HG03196 (cell line): ENCODE results near the gene HMSD.
A peak's percentile ranks its signal among the peaks of the same experiment; 100 is the strongest.
"Not testable (repeated sequence)": the region's sequence is repeated elsewhere in the genome, so short reads cannot be mapped to it uniquely, and the experiment has no call there.

Source experiments
- ATAC-seq: cut with Tn5 transposase; IDR thresholded peaks from one replicate; pipeline ENCODE4 v1.9.1; 2021; ENCODE audit not compliant: unreplicated experiment

The HMSD gene

GRCh38 chr18:63949068-63949737 is at the start of gene HMSD:
TSS of gene HMSD (plus strand) at chr18:63949301. CDS start at chr18:63953456, 4,155 bp downstream.
- peak; percentile 90 for ATAC-seq

GRCh38 chr18:63903851-63904570 is 45.1 kb upstream of the HMSD start:
- no peak for ATAC-seq

DNA sequence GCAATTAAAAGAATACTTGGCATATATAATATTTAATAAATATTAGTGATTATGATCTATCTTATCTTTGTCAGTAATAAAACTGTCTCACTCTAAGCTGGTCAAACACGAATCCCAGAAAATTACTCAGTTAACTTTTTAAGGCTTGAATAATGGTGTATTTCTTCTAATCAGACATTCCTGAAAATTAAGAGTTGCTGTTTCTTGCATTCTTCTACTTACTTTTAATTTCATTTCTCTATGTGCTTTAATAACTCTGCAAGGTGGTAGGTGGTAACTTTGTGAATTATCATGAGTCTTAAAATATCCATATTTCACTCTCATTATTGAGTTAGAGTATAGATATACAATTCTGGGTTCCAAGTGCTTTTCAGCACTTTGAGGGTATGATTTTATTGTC is 44.4 kb upstream of the HMSD start:
- ATAC-seq, result no peak

DNA sequence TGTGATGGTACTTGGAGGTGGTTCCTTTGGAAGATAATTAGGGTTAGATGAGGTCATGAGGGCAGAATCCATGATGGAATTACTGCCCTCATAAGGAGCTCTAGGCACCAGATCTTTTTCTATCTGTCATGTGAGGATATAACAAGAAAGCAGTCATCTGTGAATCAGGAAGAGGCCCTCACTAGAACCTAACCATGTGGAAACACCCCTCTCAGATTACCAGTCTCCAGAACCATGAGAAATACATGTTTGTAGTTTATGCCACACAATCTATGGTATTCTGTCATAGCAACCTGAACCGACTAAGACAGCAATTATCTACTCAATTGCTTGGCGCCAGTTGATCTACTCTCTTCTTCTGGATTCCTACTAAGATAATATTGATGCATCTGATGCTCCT is 43.7 kb upstream of the HMSD start:
- no peak for ATAC-seq

- ATAC-seq, result no peak
Measured at GRCh38 chr18:63906056-63906455, 43.0 kb upstream of the HMSD start.

DNA sequence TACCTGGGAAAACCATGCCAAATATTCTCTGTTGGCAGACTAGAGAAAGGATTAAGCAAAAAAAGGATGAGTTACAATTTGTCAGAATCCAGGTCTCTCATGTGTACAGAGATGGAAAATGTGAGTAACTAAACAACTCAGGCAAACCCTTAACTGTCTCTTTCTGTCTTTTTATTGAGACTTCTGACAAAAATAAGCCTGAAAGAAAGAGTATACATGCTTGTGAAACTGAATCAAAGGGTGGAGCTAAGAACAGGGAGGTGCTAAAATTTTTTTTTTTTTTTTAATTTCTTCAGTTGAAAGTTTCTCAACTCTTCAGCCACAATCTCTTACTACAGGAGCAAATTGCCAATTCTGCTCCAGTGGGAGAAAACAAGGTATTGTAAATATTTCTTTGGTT is 41.4 kb upstream of the HMSD start, which contains the start of gene SERPINB10:
SERPINB10 (plus strand) TSS at position 295 of the 400 bp plus-strand sequence. CDS start 7,553 bp downstream, outside the sequence.
- peak; percentile 54 for ATAC-seq

DNA sequence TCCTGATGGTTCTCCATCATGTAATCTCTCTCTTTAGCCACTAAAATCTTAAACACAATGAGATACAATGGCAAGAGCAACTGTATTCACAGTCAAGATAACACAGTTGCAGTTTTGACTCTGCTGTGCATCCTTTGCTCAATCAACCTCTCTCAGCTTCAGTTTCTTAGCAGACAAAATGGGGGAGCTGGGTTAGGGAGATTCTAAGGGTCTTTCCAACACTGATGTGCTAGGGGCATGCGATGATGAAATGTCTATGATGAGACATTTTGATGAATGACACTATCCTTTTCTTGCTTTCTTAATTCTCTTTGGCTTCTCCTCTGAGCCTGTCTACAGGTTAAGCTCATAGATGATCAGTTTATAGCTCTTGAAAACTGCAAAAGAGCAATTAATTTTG is 40.2 kb upstream of the HMSD start:
- no peak for ATAC-seq

DNA sequence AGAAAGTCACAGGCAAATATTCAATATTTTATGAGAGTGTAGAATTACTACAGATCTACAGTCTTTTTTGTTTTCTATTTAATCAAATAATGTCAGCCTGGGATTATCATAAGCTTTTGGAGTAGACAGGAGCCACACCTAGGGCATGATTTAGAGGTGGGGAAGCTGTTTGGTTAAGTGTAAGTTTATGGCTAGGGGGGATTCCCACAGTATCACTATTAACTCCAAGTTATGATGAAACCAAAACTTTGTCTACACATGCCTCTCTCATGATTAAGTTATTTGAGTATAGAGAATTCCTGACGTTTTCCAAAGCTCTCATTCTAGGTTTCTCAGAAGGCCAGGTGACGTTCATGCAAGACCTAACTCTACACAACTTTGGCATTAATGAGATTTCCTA is 39.2 kb upstream of the HMSD start:
- ATAC-seq, result peak; percentile 71

- no peak for ATAC-seq
Measured at GRCh38 chr18:63917817-63918216, 31.3 kb upstream of the HMSD start.

DNA sequence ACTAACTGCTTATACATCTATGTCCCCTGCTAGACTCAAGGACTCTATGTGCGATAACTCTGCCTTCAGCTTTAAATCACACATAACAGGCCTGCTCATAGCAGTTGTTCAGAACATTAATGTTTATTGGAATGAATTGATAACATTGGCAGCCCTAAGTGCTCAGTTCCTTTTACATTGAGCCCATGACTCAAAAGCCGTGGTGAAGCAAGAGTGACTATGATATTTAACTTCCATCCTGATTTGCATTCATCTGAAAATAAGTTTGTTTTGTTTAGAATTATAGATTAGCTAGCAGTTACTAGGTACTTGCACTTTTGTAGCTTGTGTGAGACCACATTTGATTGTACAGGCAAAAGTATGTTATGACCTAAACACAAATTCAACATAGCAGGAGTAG is 27.1 kb upstream of the HMSD start:
- no peak for ATAC-seq

DNA sequence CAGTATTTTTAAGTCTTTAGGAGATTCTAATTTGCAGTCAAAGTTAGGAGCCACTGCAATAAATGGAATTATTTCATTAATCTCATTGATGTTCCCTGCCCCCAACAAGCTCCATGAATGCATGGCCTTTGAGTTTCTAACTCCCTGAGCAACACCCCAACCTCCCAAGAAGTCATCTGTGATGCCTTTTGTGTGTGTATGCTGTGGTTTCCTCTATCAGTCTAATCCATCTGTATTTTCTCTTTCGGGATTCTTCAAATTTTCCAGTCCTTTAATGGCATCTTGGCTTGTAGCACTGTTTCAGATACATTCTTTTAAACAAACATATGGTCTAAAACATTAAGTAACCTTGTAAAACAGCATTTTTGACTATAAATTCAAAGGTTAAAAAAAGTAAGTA is 24.6 kb upstream of the HMSD start:
- no peak for ATAC-seq

DNA sequence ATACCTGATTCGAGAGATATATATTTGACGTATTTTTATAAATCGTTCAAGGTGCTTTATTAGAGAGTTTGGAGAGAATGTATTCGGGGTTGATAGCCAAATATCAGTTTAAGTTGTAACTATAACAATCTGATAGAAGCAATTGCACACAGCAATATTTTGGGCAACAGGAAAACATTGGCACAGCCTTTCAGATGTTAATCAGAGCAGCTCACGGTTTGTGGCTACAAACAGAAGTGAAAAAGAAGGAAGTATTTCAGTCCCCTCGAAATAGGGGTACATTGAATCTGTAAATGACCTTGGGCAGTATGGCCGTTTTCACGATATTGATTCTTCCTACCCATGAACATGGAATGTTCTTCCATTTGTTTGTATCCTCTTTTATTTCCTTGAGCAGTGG is 20.8 kb upstream of the HMSD start:
- ATAC-seq, result no peak

- not testable (repeated sequence) for ATAC-seq
Measured at GRCh38 chr18:63929369-63929768, 19.7 kb upstream of the HMSD start.

GRCh38 chr18:63930773-63931354 is 18.2 kb upstream of the HMSD start:
- ATAC-seq, result no peak

- ATAC-seq, result peak; percentile 98
Measured at GRCh38 chr18:63936156-63936931, 12.8 kb upstream of the HMSD start.

GRCh38 chr18:63936932-63937393 is 12.1 kb upstream of the HMSD start:
- ATAC-seq, result peak; percentile 18

GRCh38 chr18:63940008-63940407 is 9.1 kb upstream of the HMSD start:
- ATAC-seq, result no peak

- ATAC-seq, result not testable (repeated sequence)
Measured at GRCh38 chr18:63940543-63941050, 8.5 kb upstream of the HMSD start.

- ATAC-seq, result no peak
Measured at GRCh38 chr18:63947051-63947790, 1.9 kb upstream of the HMSD start.

GRCh38 chr18:63951302-63951705 is 2.2 kb downstream of the HMSD start:
- peak; percentile 65 for ATAC-seq
